Measurements from ENCODE around the gene ERI2. TPM values are rescaled to one million over a fixed set of nuclear protein-coding genes. Genes with fewer than 3 reads are reported as not detected.

ERI2 gene
- total RNA-seq, 1 experiment from 2014 or later = 16.9 TPM

DNA sequence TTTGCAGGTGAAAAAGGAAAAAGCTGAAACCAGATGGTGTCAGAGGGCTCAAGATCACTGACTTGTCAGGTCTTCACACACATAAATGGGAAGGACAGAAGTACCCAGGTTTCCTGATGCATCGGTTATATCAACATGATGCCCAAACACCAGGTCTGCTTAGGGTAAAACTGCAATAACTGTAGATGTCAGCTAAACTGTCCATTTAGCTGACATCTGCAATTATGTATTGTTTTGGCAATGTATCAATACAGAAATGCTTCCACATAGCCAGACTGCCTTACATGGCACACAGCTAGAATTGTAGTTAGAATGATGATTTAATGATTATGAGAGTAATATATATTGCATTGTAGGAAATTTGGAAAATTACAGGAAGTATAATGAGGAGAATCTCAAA is 37.5 kb downstream of the ERI2 start:
- CTCF ChIA-PET = no interaction called here
- POLR2A ChIA-PET = no interaction called here

DNA sequence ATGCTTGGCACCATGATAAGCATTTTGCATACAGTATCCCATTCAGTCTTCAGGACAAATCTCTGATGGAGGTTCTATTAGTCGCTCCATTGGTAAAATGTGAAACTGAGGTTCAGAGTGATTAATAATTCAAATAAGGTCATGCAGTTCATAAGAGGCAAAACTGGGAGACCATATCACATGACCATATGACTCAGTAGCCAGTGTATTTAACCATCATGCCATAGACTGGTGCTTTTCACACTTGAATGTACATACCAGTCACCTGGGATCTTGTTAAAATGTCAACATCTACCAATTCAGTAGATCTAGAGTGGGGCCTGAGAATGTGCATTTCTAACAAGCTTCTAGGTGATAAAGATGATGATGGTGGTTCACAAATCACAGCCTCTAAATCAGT is 38.2 kb downstream of the ERI2 start:
- no peaks in the 10 kb centered on the region for H3K9me3 Mint-ChIP-seq
- H3K27me3 Mint-ChIP-seq (ENCODE audit: low read depth) = no peaks in the 10 kb centered on the region
- ChIA-PET POLR2A (no interaction called here), CTCF (no interaction called here)
- no peak for DNase-seq (ENCODE audit: low spot score)
- H3K4me3 Mint-ChIP-seq = no peak overlapping the region
- no peaks in the 10 kb centered on the region for H3K36me3 Mint-ChIP-seq
- no peak overlapping the region for H3K27ac Mint-ChIP-seq
- peaks cover 15% of the 10 kb centered on the region for H3K4me1 Mint-ChIP-seq
- ATAC-seq = no peak
- no peak for TF ChIP-seq ZNF425 (CRISPR knock-in tag; conservative IDR thresholded peaks at IDR 0.05)
- TF ChIP-seq, protein P1, sequence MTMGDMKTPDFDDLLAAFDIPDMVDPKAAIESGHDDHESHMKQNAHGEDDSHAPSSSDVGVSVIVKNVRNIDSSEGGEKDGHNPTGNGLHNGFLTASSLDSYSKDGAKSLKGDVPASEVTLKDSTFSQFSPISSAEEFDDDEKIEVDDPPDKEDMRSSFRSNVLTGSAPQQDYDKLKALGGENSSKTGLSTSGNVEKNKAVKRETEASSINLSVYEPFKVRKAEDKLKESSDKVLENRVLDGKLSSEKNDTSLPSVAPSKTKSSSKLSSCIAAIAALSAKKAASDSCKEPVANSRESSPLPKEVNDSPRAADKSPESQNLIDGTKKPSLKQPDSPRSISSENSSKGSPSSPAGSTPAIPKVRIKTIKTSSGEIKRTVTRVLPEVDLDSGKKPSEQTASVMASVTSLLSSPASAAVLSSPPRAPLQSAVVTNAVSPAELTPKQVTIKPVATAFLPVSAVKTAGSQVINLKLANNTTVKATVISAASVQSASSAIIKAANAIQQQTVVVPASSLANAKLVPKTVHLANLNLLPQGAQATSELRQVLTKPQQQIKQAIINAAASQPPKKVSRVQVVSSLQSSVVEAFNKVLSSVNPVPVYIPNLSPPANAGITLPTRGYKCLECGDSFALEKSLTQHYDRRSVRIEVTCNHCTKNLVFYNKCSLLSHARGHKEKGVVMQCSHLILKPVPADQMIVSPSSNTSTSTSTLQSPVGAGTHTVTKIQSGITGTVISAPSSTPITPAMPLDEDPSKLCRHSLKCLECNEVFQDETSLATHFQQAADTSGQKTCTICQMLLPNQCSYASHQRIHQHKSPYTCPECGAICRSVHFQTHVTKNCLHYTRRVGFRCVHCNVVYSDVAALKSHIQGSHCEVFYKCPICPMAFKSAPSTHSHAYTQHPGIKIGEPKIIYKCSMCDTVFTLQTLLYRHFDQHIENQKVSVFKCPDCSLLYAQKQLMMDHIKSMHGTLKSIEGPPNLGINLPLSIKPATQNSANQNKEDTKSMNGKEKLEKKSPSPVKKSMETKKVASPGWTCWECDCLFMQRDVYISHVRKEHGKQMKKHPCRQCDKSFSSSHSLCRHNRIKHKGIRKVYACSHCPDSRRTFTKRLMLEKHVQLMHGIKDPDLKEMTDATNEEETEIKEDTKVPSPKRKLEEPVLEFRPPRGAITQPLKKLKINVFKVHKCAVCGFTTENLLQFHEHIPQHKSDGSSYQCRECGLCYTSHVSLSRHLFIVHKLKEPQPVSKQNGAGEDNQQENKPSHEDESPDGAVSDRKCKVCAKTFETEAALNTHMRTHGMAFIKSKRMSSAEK (CRISPR knock-in tag; IDR thresholded peaks at IDR 0.05; ENCODE audit: borderline replicate concordance) = no peak
- TF ChIP-seq, protein P2, sequence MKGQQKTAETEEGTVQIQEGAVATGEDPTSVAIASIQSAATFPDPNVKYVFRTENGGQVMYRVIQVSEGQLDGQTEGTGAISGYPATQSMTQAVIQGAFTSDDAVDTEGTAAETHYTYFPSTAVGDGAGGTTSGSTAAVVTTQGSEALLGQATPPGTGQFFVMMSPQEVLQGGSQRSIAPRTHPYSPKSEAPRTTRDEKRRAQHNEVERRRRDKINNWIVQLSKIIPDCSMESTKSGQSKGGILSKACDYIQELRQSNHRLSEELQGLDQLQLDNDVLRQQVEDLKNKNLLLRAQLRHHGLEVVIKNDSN (CRISPR knock-in tag; IDR thresholded peaks at IDR 0.05) = no peak

More for the DNA sequence above, 37.5 kb downstream of the ERI2 start:
- TF ChIP-seq TCF7 (CRISPR knock-in tag; IDR thresholded peaks at IDR 0.05; ENCODE audit: low read depth) = no peak
- TF ChIP-seq, protein P3, sequence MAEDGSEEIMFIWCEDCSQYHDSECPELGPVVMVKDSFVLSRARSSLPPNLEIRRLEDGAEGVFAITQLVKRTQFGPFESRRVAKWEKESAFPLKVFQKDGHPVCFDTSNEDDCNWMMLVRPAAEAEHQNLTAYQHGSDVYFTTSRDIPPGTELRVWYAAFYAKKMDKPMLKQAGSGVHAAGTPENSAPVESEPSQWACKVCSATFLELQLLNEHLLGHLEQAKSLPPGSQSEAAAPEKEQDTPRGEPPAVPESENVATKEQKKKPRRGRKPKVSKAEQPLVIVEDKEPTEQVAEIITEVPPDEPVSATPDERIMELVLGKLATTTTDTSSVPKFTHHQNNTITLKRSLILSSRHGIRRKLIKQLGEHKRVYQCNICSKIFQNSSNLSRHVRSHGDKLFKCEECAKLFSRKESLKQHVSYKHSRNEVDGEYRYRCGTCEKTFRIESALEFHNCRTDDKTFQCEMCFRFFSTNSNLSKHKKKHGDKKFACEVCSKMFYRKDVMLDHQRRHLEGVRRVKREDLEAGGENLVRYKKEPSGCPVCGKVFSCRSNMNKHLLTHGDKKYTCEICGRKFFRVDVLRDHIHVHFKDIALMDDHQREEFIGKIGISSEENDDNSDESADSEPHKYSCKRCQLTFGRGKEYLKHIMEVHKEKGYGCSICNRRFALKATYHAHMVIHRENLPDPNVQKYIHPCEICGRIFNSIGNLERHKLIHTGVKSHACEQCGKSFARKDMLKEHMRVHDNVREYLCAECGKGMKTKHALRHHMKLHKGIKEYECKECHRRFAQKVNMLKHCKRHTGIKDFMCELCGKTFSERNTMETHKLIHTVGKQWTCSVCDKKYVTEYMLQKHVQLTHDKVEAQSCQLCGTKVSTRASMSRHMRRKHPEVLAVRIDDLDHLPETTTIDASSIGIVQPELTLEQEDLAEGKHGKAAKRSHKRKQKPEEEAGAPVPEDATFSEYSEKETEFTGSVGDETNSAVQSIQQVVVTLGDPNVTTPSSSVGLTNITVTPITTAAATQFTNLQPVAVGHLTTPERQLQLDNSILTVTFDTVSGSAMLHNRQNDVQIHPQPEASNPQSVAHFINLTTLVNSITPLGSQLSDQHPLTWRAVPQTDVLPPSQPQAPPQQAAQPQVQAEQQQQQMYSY (CRISPR knock-in tag; IDR thresholded peaks at IDR 0.05) = no peak
- no peak for TF ChIP-seq AFF4 (CRISPR knock-in tag; IDR thresholded peaks at IDR 0.05; ENCODE audit: borderline replicate concordance)
- TF ChIP-seq NR2C2 (CRISPR knock-in tag; IDR thresholded peaks at IDR 0.05) = no peak
- no peak for TF ChIP-seq ZNF121 (CRISPR knock-in tag; IDR thresholded peaks at IDR 0.05)
- TF ChIP-seq, protein P4, sequence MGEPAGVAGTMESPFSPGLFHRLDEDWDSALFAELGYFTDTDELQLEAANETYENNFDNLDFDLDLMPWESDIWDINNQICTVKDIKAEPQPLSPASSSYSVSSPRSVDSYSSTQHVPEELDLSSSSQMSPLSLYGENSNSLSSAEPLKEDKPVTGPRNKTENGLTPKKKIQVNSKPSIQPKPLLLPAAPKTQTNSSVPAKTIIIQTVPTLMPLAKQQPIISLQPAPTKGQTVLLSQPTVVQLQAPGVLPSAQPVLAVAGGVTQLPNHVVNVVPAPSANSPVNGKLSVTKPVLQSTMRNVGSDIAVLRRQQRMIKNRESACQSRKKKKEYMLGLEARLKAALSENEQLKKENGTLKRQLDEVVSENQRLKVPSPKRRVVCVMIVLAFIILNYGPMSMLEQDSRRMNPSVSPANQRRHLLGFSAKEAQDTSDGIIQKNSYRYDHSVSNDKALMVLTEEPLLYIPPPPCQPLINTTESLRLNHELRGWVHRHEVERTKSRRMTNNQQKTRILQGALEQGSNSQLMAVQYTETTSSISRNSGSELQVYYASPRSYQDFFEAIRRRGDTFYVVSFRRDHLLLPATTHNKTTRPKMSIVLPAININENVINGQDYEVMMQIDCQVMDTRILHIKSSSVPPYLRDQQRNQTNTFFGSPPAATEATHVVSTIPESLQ (CRISPR knock-in tag; IDR thresholded peaks at IDR 0.05) = no peak
- ATAC-seq = no peak
- Mint-ChIP-seq H3K4me1 (peaks cover 11% of the 10 kb centered on the region), H3K4me3 (no peak overlapping the region), H3K36me3 (no peaks in the 10 kb centered on the region), H3K27ac (no peak overlapping the region), H3K27me3 (ENCODE audit: low read depth) (no peaks in the 10 kb centered on the region), H3K9me3 (no peaks in the 10 kb centered on the region)
- DNase-seq (ENCODE audit: low spot score) = no peak

Measured in WTC11 (cell line).